ENCODE data around the gene GDE1.
A peak's percentile ranks its signal among the peaks of the same experiment; 100 is the strongest.
"Not testable (repeated sequence)": the region's sequence is repeated elsewhere in the genome, so short reads cannot be mapped to it uniquely, and the experiment has no call there.

The GDE1 gene

GRCh38 chr16:19521471-19522396, at the start of gene GDE1:
Gene GDE1 (minus strand): TSS chr16:19522098. CDS start chr16:19521964, 134 bp downstream.
- Histone ChIP-seq H3K9ac (ENCODE audit: low read length) (peak within 1 kb of the TSS; percentile 90), H3K4me3 (ENCODE audit: low read length) (peak within 1 kb of the TSS; percentile 97), H3K4me1 (ENCODE audit: control insufficient read depth, insufficient read depth, low read length) (peaks cover 3% of the 10 kb centered on the region), H3K27ac (ENCODE audit: low read depth, low read length) (peak within 1 kb of the TSS; percentile 84), H3K27me3 (ENCODE audit: control insufficient read depth, insufficient read depth, low read length) (no peaks in the 10 kb centered on the region), H3K36me3 (ENCODE audit: control insufficient read depth, insufficient read depth, low read length) (no peaks in the 10 kb centered on the region)

GRCh38 chr16:19567560-19567959, 45.7 kb upstream of the GDE1 start:
- peaks cover 14% of the 10 kb centered on the region for H3K36me3 ChIP-seq (ENCODE audit: control insufficient read depth, insufficient read depth, low read length)
- no peaks in the 10 kb centered on the region for H3K4me1 ChIP-seq (ENCODE audit: control insufficient read depth, insufficient read depth, low read length)
- H3K4me3 ChIP-seq (ENCODE audit: low read length) = no peak overlapping the region
- H3K27me3 ChIP-seq (ENCODE audit: control insufficient read depth, insufficient read depth, low read length) = no peaks in the 10 kb centered on the region
- no peak overlapping the region for H3K27ac ChIP-seq (ENCODE audit: low read depth, low read length)
- no peak overlapping the region for H3K9ac ChIP-seq (ENCODE audit: low read length)

GRCh38 chr16:19566362-19566761, 44.5 kb upstream of the GDE1 start:
- H3K27me3 ChIP-seq (ENCODE audit: control insufficient read depth, insufficient read depth, low read length) = no peaks in the 10 kb centered on the region
- peaks cover 14% of the 10 kb centered on the region for H3K36me3 ChIP-seq (ENCODE audit: control insufficient read depth, insufficient read depth, low read length)
- no peaks in the 10 kb centered on the region for H3K4me1 ChIP-seq (ENCODE audit: control insufficient read depth, insufficient read depth, low read length)
- H3K4me3 ChIP-seq (ENCODE audit: low read length) = no peak overlapping the region
- no peak overlapping the region for H3K9ac ChIP-seq (ENCODE audit: low read length)
- no peak overlapping the region for H3K27ac ChIP-seq (ENCODE audit: low read depth, low read length)

GRCh38 chr16:19563377-19563776, 41.5 kb upstream of the GDE1 start:
- H3K9ac ChIP-seq (ENCODE audit: low read length) = no peak overlapping the region
- H3K4me3 ChIP-seq (ENCODE audit: low read length) = no peak overlapping the region
- H3K36me3 ChIP-seq (ENCODE audit: control insufficient read depth, insufficient read depth, low read length) = peaks cover 7% of the 10 kb centered on the region
- no peaks in the 10 kb centered on the region for H3K27me3 ChIP-seq (ENCODE audit: control insufficient read depth, insufficient read depth, low read length)
- no peak overlapping the region for H3K27ac ChIP-seq (ENCODE audit: low read depth, low read length)
- no peaks in the 10 kb centered on the region for H3K4me1 ChIP-seq (ENCODE audit: control insufficient read depth, insufficient read depth, low read length)

GRCh38 chr16:19560078-19560477, 38.2 kb upstream of the GDE1 start:
- Histone ChIP-seq H3K27ac (ENCODE audit: low read depth, low read length) (no peak overlapping the region), H3K4me1 (ENCODE audit: control insufficient read depth, insufficient read depth, low read length) (no peaks in the 10 kb centered on the region), H3K4me3 (ENCODE audit: low read length) (no peak overlapping the region), H3K27me3 (ENCODE audit: control insufficient read depth, insufficient read depth, low read length) (no peaks in the 10 kb centered on the region), H3K9ac (ENCODE audit: low read length) (no peak overlapping the region), H3K36me3 (ENCODE audit: control insufficient read depth, insufficient read depth, low read length) (no peaks in the 10 kb centered on the region)

GRCh38 chr16:19559242-19559910, 37.5 kb upstream of the GDE1 start:
- Histone ChIP-seq H3K27me3 (ENCODE audit: control insufficient read depth, insufficient read depth, low read length) (no peaks in the 10 kb centered on the region), H3K4me1 (ENCODE audit: control insufficient read depth, insufficient read depth, low read length) (no peaks in the 10 kb centered on the region), H3K4me3 (ENCODE audit: low read length) (no peak overlapping the region), H3K9ac (ENCODE audit: low read length) (no peak overlapping the region), H3K27ac (ENCODE audit: low read depth, low read length) (no peak overlapping the region), H3K36me3 (ENCODE audit: control insufficient read depth, insufficient read depth, low read length) (no peaks in the 10 kb centered on the region)

GRCh38 chr16:19555938-19556771, 34.3 kb upstream of the GDE1 start:
- Histone ChIP-seq H3K9ac (ENCODE audit: low read length) (peak overlapping the region; percentile 85), H3K4me3 (ENCODE audit: low read length) (peak overlapping the region; percentile 84), H3K4me1 (ENCODE audit: control insufficient read depth, insufficient read depth, low read length) (no peaks in the 10 kb centered on the region)

GRCh38 chr16:19555186-19555937, 33.5 kb upstream of the GDE1 start, which contains the start of gene VPS35L:
Gene VPS35L (plus strand): TSS chr16:19555703. CDS start chr16:19555730, 27 bp downstream.
- Histone ChIP-seq H3K36me3 (ENCODE audit: control insufficient read depth, insufficient read depth, low read length) (no peaks in the 10 kb centered on the region), H3K4me1 (ENCODE audit: control insufficient read depth, insufficient read depth, low read length) (no peaks in the 10 kb centered on the region), H3K27me3 (ENCODE audit: control insufficient read depth, insufficient read depth, low read length) (no peaks in the 10 kb centered on the region), H3K4me3 (ENCODE audit: low read length) (peak within 1 kb of the TSS; percentile 84), H3K27ac (ENCODE audit: low read depth, low read length) (peak within 1 kb of the TSS; percentile 88), H3K9ac (ENCODE audit: low read length) (peak within 1 kb of the TSS; percentile 85)

More at GRCh38 chr16:19555938-19556771, 34.3 kb upstream of the GDE1 start:
- Histone ChIP-seq H3K36me3 (ENCODE audit: control insufficient read depth, insufficient read depth, low read length) (no peaks in the 10 kb centered on the region), H3K27me3 (ENCODE audit: control insufficient read depth, insufficient read depth, low read length) (no peaks in the 10 kb centered on the region), H3K27ac (ENCODE audit: low read depth, low read length) (peak overlapping the region; percentile 88)

GRCh38 chr16:19549673-19550072, 27.8 kb upstream of the GDE1 start:
- Histone ChIP-seq H3K36me3 (ENCODE audit: control insufficient read depth, insufficient read depth, low read length) (peaks cover 4% of the 10 kb centered on the region), H3K27ac (ENCODE audit: low read depth, low read length) (no peak overlapping the region)

GRCh38 chr16:19548144-19548543, 26.2 kb upstream of the GDE1 start:
- H3K27ac ChIP-seq (ENCODE audit: low read depth, low read length) = no peak overlapping the region
- H3K27me3 ChIP-seq (ENCODE audit: control insufficient read depth, insufficient read depth, low read length) = no peaks in the 10 kb centered on the region
- peaks cover 6% of the 10 kb centered on the region for H3K36me3 ChIP-seq (ENCODE audit: control insufficient read depth, insufficient read depth, low read length)
- H3K9ac ChIP-seq (ENCODE audit: low read length) = no peak overlapping the region
- H3K4me1 ChIP-seq (ENCODE audit: control insufficient read depth, insufficient read depth, low read length) = no peaks in the 10 kb centered on the region
- no peak overlapping the region for H3K4me3 ChIP-seq (ENCODE audit: low read length)

More at GRCh38 chr16:19549673-19550072, 27.8 kb upstream of the GDE1 start:
- Histone ChIP-seq H3K4me1 (ENCODE audit: control insufficient read depth, insufficient read depth, low read length) (no peaks in the 10 kb centered on the region), H3K9ac (ENCODE audit: low read length) (no peak overlapping the region), H3K27me3 (ENCODE audit: control insufficient read depth, insufficient read depth, low read length) (no peaks in the 10 kb centered on the region), H3K4me3 (ENCODE audit: low read length) (no peak overlapping the region)

- H3K4me3 ChIP-seq (ENCODE audit: low read length); H3K36me3 ChIP-seq (ENCODE audit: control insufficient read depth, insufficient read depth, low read length); H3K9ac ChIP-seq (ENCODE audit: low read length); H3K27ac ChIP-seq (ENCODE audit: low read depth, low read length); H3K27me3 ChIP-seq (ENCODE audit: control insufficient read depth, insufficient read depth, low read length); H3K4me1 ChIP-seq (ENCODE audit: control insufficient read depth, insufficient read depth, low read length): not testable (repeated sequence)
Observed at GRCh38 chr16:19543278-19543996, 21.5 kb upstream of the GDE1 start.

Data from rectal smooth muscle tissue (tissue), 1 donor.